Activated CD4-positive, CD25-positive, alpha-beta regulatory T cell treated with anti-CD3 and anti-CD28 coated beads, Interleukin-2, amount 50 U/mL, for 16 hours (primary cell): ENCODE measurements around the gene TM7SF3.
"Not testable (repeated sequence)": the region's sequence is repeated elsewhere in the genome, so short reads cannot be mapped to it uniquely, and the experiment has no call there.

Experiments
- DNase-seq: peaks from one replicate; pipeline ENCODE4 v3.0.0-alpha.2; 2020; ENCODE audit warnings: low read depth, low spot score

Gene TM7SF3, protein sequence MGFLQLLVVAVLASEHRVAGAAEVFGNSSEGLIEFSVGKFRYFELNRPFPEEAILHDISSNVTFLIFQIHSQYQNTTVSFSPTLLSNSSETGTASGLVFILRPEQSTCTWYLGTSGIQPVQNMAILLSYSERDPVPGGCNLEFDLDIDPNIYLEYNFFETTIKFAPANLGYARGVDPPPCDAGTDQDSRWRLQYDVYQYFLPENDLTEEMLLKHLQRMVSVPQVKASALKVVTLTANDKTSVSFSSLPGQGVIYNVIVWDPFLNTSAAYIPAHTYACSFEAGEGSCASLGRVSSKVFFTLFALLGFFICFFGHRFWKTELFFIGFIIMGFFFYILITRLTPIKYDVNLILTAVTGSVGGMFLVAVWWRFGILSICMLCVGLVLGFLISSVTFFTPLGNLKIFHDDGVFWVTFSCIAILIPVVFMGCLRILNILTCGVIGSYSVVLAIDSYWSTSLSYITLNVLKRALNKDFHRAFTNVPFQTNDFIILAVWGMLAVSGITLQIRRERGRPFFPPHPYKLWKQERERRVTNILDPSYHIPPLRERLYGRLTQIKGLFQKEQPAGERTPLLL

DNA sequence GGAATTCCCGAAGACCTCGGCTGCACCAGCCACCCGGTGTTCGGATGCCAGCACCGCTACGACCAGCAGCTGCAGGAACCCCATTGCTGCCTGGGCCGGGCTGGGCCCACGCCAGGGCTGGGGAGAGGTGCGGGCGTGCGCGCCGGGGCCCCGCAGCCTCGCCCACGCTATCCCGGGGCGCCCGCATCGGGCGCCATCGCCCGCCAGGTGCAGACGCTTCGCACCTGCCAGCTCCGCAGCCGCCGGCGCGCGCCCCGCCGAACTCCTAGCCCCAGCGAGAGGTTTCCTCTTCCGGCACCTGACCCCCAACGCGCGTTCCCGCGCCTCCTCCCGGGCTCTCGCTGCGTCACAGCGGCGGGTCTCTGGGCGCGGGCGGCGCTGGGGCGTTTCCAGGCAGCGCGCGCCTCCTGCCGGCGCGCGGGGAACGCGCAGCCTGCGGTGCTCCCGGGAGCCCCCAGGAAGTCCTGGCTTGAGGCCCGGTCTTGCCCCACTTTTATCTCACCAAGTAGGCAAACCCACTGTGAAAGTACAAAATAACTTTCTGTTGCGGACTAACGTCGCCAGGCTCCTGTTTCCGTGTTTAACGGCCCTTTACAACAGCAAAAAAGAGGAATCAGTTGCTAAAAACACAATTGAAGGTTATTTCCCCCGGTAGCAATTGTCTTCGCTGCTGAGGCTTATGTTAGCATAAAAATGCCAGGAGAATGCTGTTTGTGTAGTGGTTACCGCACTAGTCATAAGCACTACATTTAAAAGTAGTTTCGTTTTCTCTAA is at the start of gene TM7SF3:
Gene TM7SF3 (minus strand): TSS at position 300 of the 774 bp plus-strand sequence. CDS start 216 bp downstream, at position 84.
- peak; percentile 91 for DNase-seq

DNA sequence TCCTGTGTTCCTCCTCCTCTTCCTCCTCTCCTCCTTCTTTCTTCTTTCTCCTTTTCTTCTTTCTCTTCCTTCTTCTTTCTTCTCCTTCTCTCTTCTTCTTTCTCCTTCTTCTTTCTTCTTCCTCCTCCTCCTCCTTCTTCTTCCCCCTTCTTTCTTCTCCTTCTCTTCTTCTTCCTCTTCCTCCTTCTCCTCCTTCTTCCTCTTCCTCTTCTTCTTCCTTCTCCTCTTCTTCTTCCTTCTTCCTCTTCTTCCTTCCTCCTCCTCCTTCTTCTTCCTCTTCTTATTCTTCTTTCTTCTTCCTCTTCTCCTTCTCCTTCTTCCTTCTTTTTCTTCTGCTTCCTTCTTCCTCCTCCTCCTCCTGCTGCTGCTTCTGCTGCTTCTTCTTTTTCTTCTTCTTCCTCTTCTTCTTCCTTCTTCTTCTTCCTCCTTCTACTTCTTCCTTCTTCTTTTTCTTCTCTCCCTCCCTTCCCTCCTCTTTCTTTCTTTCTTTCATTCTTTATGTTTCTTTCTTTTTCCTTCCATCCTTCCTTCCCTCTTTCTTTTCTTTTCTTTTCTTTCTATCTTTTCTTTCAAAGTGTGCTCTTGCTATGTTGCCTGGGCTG is 49.2 kb upstream of the TM7SF3 start:
- no peak for DNase-seq

DNA sequence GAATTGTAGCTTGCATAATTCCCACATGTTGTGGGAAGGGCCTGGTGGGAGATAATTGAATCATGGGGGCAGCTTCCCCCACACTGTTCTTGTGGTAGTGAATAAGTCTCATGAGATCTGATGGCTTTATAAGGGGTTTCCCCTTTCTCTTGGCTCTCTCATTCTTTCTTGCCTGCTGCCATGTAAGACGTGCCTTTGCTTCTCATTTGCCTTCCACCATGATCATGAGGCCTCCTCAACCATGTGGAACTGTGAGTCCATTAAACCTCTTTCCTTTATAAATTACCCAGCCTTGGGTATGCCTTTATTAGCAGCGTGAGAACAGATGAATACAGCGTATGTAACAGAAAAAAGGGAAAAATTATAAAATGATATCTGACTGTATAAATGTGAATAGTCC is 47.1 kb upstream of the TM7SF3 start:
- no peak for DNase-seq

DNA sequence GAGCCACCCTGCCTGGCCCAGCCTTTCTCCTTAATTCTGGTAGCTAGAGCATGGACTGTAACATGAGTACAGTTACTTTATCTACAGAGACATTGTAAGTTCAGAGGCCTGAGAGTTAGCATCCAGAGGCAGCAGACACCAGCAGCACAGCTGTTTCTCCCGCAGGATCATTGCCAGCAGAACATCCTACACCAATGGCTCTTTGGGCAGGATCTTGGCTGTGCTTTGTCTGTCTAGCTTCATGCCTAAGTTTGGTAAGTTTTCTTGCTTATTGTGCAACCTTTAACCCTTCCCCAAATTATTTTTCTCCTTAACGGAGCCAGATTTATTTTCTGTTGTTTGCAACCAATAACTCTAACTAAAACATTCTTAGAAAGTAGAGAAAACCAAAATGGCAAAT is 46.6 kb upstream of the TM7SF3 start:
- DNase-seq, result no peak

DNA sequence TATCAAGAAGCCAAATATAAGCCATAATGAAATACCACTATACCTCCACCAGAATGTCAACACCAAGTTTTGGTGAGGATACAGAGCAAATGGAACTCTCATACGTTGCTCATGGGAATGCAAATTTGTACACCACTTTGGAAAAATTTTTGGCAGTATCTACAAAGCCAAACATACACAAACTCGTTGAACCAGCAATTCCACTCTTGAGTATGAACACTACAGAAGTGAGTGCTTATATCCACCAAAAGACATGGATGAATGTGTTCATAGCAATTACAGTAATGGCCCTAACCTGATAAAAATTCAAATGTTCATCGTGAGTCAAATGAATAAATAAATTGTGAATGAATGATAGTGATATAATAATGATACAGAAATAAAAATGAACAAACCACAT is 43.4 kb upstream of the TM7SF3 start:
- DNase-seq, result no peak

DNA sequence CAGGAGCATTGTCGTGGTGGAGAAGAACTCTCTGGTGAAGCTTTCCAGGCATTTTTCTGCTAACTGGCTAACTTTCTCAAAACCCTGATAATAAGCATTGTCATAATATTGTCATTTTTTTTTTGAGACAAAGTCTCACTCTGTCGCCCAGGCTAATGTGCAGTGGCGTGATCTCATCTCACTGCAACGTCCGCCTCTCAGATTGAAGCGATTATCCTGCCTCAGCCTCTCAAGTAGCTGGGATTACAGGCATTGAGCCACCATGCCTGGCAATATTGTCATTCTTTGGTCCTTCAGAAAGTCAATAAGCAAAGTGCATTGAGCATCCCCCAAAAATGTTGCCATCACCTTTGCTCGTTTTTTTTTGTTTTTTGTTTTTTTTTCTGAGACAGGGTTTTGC is 41.8 kb upstream of the TM7SF3 start:
- DNase-seq, result no peak

DNA sequence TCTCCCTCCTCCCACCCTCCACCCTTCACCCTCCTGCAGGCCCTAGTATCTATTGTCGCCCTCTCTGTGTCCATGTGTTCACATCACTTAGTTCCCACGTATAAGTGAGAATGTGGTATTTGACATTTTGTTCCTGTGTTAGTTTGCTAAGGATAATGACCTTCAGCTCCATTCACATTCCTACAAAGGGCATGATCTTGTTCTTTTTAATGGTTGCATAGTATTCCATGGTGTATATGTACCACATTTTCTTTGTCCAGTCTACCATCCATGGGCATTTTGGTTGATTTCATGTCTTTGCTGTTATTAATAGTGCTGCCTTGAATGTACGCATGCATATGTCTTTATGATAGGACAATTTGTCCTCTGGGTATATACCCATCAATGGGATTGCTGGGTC is 38.6 kb upstream of the TM7SF3 start:
- no peak for DNase-seq

DNA sequence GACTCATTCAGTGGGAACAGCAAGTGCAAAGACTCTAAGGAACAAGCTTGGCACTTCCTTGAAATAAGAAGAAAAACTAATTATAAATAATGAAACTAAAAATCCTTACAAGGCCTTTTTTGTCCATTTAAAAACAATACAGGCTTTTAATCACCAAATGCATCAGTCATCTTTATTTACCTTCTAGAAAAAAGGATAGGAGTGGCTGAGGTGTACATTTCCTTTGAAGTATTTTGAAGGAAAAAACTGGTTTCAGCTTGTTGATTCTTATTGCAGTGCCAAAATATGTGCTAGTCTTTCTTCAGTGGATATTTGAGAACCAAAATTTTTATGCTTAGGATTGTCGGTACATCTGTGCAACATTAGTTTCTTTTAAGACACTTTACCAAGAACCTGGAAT is 38.0 kb upstream of the TM7SF3 start:
- no peak for DNase-seq

DNA sequence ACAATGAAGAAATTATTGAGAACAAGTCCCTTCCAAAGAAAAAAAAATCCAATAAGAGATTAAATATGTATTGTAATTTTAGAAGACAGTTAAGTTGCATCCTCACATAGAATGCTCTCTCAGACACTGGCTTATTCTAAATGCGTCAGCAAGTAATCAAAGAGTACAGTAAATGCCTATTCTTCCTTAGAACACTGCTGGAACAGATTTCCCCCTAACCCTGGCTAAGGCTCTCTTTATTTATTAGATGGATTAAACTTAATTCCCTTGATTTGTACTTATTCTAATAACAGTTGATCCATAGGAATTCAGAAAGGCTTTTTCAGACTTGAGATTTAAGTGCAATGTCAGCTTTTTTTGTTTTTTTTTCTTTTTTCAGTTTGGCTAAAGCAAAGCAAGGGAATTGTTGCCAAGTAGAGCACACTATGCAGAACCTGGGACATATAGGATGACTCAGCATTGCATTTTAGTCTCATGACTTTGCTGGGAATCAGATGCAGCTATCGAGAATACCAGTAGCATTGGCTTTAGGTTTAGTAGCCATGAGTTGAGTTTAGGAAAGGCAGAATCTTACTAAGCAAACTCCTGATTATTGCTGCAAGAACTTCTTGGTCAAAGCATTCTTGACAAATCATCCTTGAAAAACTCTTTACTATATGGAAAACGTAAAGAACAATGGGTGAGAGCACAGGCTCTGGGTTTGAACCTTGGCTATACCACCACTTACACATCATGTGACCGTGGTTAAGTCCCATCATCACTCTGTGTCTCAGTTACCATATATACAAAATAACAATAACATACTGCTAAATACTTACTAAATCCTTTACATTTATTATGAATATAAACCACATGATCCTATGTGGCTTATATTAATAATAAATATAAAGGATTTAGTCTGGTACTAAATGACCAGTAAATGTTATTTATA is 34.9 kb upstream of the TM7SF3 start:
- no peak for DNase-seq

DNA sequence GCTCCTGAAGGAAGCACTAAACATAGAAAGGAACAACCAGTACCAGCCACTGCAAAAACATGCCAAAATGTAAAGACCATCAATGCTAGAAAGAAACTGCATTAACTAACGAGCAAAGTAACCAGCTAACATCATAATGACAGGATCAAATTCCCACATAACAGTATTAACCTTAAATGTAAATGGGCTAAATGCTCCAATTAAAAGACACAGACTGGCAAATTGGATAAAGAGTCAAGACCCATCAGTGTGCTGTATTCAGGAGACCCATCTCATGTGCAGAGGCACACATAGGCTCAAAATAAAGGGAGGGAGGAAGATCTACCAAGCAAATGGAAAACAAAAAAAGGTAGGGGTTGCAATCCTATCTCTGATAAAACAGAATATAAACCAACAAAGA is 27.8 kb upstream of the TM7SF3 start:
- not testable (repeated sequence) for DNase-seq

DNA sequence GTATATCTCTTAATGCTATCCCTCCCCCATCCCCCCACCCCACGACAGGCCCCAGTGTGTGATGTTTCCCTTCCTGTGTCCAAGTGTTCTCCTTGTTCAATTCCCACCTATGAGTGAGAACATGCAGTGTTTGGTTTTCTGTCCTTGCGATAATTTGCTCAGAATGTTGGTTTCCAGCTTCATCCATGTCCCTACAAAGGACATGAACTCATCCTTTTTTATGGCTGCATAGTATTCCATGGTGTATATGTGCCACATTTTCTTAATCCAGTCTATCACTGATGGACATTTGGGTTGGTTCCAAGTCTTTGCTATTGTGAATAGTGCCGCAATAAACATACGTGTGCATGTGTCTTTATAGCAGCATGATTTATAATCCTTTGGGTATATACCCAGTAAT is 26.5 kb upstream of the TM7SF3 start:
- DNase-seq, result not testable (repeated sequence)

DNA sequence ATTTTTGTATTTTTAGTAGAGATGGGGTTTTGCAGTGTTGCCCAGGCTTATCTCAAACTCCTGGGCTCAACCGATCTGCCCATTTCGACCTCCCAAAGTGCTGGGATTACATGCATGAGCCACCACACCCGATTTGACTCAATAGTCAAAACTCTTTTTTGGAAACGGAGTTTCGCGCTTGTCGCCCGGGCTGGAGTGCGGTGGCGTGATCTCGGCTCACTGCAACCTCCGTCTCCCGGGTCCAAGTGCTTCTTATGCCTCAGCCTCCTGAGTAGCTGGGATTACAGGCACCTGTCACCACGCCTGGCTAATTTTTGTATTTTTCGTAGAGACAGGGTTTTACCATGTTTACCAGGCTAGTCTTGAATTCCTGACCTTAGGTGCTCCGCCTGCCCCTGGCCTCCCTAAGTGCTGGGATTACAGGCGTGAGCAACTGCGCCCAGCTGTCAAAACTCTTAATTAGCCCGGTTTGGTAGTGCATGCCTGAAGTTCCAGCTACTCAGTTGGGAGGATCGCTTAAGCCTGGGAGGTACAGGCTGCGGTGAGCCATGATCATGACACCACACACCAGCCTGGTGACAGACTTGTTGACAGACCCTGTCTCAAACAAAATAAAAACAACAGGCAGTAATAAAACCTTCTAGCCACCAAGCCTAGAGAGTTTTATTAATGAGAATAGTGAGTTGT is 20.6 kb upstream of the TM7SF3 start:
- DNase-seq, result no peak

DNA sequence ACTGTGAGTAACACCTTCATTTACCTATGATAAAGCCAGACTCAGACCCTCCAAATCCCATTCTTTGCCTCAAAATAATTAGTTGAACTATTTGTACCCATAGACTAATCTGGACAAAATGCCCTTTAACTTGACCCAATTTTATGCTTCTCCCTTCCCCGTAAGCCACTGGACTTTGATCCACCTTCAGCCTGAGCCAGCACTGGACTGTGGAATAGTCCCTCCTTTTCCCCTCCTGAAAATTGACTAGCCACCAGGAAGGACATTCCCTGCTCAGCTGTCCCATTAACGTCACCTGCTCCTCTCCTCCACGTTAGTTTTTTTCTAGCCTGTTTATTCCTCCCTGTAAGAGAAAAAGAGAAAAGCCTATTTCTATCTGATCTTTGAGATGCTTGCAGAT is 18.5 kb upstream of the TM7SF3 start:
- no peak for DNase-seq

DNA sequence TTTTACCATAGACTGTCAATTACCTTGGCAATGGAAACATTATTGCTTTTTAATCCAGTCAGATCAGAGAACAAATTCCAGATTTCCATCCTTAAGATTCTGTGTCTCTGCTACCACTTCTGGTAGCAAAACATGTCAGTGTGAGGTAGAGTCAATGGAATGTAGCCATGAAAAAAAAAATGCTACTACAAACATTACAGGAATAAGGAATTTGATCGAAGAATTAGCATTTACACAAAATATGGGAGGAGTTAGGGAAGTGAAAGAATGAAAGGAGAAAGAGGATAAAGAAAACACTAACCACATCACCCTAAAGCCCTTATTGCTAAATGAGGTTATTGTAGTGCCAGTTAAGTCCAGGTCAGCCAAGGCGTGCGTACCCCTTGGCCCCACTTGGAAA is 17.3 kb upstream of the TM7SF3 start:
- no peak for DNase-seq

DNA sequence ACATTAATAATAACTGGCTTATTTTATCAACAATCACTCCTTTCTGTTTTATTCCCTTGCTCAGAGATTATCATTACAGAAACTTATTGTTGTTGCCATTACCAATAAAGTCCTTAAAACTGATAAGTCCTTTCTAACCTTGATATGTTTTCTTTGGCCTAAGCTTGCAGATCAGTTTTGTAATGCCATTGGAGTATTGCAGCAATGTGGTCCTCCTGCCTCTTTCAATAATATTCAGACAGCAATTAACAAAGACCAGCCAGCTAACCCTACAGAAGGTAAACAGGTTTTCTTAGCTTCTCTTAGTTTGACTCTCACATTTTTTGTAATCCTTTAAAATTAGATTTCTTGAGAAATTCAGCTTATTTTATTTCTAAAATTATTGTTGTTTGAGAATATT is 12.1 kb upstream of the TM7SF3 start:
- no peak for DNase-seq

DNA sequence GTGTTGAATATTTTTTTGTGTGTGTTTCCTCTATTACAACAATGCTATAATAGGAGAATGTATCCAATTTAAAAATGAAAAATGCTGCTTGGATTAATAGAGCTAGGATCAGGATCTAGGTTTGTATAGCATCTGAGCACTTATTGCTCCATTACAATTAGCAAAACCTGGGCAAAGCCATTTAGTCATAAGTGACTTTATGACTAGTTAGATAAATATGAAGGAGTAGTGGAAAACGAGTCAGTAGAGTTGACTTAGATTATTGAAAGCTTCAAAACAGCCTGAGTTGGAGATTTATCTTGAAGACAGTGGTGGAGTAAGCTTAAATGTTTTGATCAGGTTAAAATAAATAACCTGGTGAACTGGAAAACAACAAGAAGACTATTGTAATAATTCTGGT is 10.9 kb upstream of the TM7SF3 start:
- DNase-seq, result no peak

DNA sequence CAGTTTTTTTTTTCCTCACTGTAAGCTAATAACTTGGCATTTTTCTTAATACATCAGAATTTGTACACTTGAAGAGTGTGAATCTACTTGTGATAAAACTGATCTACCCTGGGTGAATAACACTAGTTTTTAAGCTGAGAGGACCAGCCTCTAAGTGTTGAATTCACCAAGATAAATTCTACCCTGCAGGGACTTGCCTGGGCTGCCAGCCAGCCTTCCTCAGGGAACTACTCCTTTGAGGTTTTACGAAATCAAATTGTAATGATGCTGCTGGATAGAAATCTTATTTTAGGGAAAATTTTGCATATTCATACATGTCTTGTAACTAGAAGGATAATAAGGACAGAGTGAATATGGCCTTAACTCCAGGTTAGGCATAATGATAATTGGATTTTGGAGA is 10.1 kb upstream of the TM7SF3 start:
- DNase-seq, result no peak

DNA sequence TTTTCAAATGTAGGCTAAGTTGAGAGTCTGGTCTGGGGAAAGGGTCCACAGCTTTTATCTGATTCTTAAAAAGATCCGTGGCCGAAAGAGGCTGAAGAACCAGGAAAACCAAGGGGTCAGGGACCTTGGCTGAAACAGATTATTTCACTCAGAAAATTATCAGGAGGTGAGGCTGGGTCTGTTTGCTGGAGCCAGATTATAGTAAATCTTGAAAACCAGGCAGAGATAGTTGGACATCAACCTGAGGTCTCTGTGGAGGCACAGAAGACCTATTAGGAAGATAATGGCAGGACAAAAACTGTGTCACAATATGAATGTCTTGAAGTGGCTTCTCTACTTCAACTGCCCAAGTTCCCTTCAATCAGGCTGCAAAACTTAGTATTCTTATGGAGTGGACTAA is 6.6 kb upstream of the TM7SF3 start:
- DNase-seq, result no peak

DNA sequence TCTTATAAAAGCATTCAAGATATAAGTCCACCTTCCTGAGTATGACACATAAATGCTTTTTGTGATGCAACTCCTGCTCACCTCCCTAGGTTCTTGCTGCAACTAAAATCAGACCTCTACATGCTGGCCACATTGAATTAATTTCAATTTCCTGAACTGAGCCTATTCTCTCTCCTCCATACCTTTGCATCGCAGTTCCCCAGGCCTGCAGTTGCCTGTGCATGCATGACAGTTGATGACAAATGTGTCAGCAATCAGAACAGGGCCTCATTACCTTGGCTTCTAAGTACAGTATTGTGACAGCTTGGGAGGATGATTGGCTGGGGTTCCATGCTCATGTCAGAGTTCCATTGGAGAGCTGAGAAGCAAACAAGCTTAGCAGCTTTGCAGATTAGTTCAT is 3.9 kb upstream of the TM7SF3 start:
- no peak for DNase-seq

DNA sequence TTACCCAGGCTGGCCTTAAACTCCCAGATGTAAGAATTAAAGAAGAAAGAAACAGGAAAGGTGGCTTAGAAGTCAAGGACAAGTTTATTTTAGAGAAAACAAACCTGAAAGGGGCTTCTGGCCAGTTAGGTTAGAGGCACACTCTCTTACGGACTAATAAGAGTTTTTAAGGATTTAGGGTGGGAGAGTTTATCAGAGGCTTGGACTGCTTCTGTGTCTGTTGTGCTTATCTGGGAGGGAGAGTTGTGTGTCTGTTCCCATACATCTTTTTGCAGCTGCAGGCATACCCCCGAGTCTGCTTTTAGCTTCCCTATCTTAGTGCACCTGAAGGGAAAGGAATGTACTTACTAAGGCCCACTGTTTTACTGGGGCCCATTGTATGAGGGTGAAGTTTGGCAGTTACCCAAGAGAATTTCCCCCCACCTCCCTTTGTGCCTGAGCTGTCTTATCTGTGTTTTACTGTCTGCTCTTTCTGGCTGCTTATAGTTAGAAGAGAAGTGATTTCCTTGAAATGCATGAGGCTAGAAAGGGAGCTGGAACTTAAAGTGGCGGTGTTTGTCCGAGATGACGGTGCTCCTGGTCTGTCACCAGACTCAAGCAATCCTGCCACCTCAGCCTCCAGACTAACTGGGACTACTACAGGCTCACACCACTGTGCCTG is 3.1 kb upstream of the TM7SF3 start:
- not testable (repeated sequence) for DNase-seq
